Measurements from ENCODE around the gene CNPY2. TPM values are rescaled to one million over a fixed set of nuclear protein-coding genes. Genes with fewer than 3 reads are reported as not detected.
A peak's percentile ranks its signal among the peaks of the same experiment; 100 is the strongest.

CNPY2 gene
- total and polyA plus RNA-seq, 2 donors (not counting 3 experiments of a cell fraction or from before 2014, with no cell fraction given): 183 to 256 TPM

- FAIRE-seq (no peak), DNase-seq (ENCODE audit: low read depth, low spot score) (peak; percentile 39)
- H3K9ac ChIP-seq (replicated peaks; ENCODE audit: extremely low read depth, insufficient read depth, low read length): no peak overlapping the region
- no peaks in the 10 kb centered on the region for H4K20me1 ChIP-seq (replicated peaks; ENCODE audit: control insufficient read depth, extremely low read depth, insufficient read depth, low read length)
- dilution Hi-C loops (cut with MboI; ENCODE audit: extremely low pct_ligation_motif_present, low sequenced_read_pairs): no loop called here
- no peak overlapping the region for H3K4me3 ChIP-seq (replicated peaks in 1 of 3; ENCODE audit: insufficient read depth in 1 of 3, low read depth in 1 of 3, low read length in 3 of 3)
- ChIA-PET POLR2A (no interaction called here), CTCF (interaction anchor here (0.9 to 2.9 kb wide), 7 partner anchors 13 to 193 kb away, joined by 3 to 11 read pairs (median 4); partner anchors contain the start of genes ANKRD52, IL23A, SMARCC2 and ZC3H10)
- no TSS peak for BruUV-seq (replicated peaks)
- H3K36me3 ChIP-seq (ENCODE audit: control insufficient read depth in 2 of 2, extremely low read depth in 1 of 2, insufficient read depth in 2 of 2, low read length in 2 of 2): peaks cover 17 to 27% of the 10 kb centered on the region in 2 experiments
- no peaks in the 10 kb centered on the region for H3K9me3 ChIP-seq (replicated peaks; ENCODE audit: control insufficient read depth, insufficient read depth, low read length)
- no peak overlapping the region for H2AFZ ChIP-seq (ENCODE audit: low read depth, low read length)
- H3K9me1 ChIP-seq (replicated peaks; ENCODE audit: control insufficient read depth, extremely low read depth, insufficient read depth, low read length): no peaks in the 10 kb centered on the region
- peaks cover 4% of the 10 kb centered on the region for H3K4me1 ChIP-seq (ENCODE audit: control insufficient read depth, extremely low read depth, insufficient read depth, low read length)
- H3K79me2 ChIP-seq (ENCODE audit: control insufficient read depth, insufficient read depth, low read length): no peaks in the 10 kb centered on the region
- H3K27me3 ChIP-seq (ENCODE audit: control insufficient read depth in 2 of 2, insufficient read depth in 2 of 2, low read length in 2 of 2): no peaks in the 10 kb centered on the region
- intact Hi-C loops (cut with micrococcal nuclease): no loop called here
- no peak overlapping the region for H3K4me2 ChIP-seq (ENCODE audit: insufficient read depth, low read length)
- TF ChIP-seq CTCF (IDR thresholded peaks at IDR 0.05; ENCODE audit: extremely low read depth in 1 of 2, insufficient read depth in 1 of 2, low read depth in 1 of 2, low read length in 2 of 2) (peak; percentile 29 to 63), MAX (IDR thresholded peaks at IDR 0.05; ENCODE audit: insufficient read depth, insufficient read length) (no peak), MYC (IDR thresholded peaks at IDR 0.05; ENCODE audit: low read depth, low read length) (no peak), JUN (IDR thresholded peaks at IDR 0.05; ENCODE audit: borderline replicate concordance, insufficient read depth, insufficient read length, low read depth) (no peak), FOS (IDR thresholded peaks at IDR 0.05; ENCODE audit: borderline replicate concordance, insufficient read depth, low read length) (no peak), EZH2 (IDR thresholded peaks at IDR 0.05; ENCODE audit: borderline replicate concordance, low read depth, low read length, severe bottlenecking) (no peak), POLR2AphosphoS5 (IDR thresholded peaks at IDR 0.05; ENCODE audit: insufficient read depth, low read depth, low read length) (no peak), POLR2A (IDR thresholded peaks at IDR 0.05; ENCODE audit: low read depth, low read length) (no peak)
- H3K27ac ChIP-seq (ENCODE audit: insufficient read depth, low read depth, low read length): no peak overlapping the region
Observed at GRCh38 chr12:56271031-56271430, 44.8 kb downstream of the CNPY2 start.
